HG03280 (cell line): ENCODE results near the gene CRYL1.

Source experiments
- ATAC-seq: cut with Tn5 transposase; IDR thresholded peaks from one replicate; pipeline ENCODE4 v1.9.1; 2021; ENCODE audit warnings: mild to moderate bottlenecking, moderate library complexity; ENCODE audit not compliant: unreplicated experiment

The CRYL1 gene

GRCh38 chr13:20525601-20526544, at the start of gene CRYL1:
TSS of gene CRYL1 (minus strand) at chr13:20525857. CDS start at chr13:20525794, 63 bp downstream.
- ATAC-seq: peak; percentile 85

- no peak for ATAC-seq
These were observed 48.0 kb upstream of the CRYL1 start for GRCh38 chr13:20573636-20574035.

- ATAC-seq: no peak
These were observed 47.5 kb upstream of the CRYL1 start for GRCh38 chr13:20573186-20573585.

- ATAC-seq: no peak
These were observed 46.0 kb upstream of the CRYL1 start for GRCh38 chr13:20571676-20572075.

- no peak for ATAC-seq
These were observed 44.9 kb upstream of the CRYL1 start for GRCh38 chr13:20570517-20570916.

GRCh38 chr13:20567881-20568528, 42.3 kb upstream of the CRYL1 start:
- ATAC-seq: no peak

GRCh38 chr13:20566898-20567874, 41.5 kb upstream of the CRYL1 start, which contains the start of gene IFT88:
TSS of gene IFT88 (plus strand) at chr13:20567157. CDS start at chr13:20574386, 7,229 bp downstream.
- peak; percentile 87 for ATAC-seq

- ATAC-seq: peak; percentile 39
These were observed 40.8 kb upstream of the CRYL1 start for GRCh38 chr13:20566468-20566897.

- ATAC-seq: no peak
These were observed 39.6 kb upstream of the CRYL1 start for GRCh38 chr13:20565115-20565736.

GRCh38 chr13:20561741-20562140, 36.1 kb upstream of the CRYL1 start:
- no peak for ATAC-seq

GRCh38 chr13:20559659-20560356, 34.2 kb upstream of the CRYL1 start:
- no peak for ATAC-seq

GRCh38 chr13:20558982-20559381, 33.3 kb upstream of the CRYL1 start:
- no peak for ATAC-seq

GRCh38 chr13:20553311-20553710, 27.7 kb upstream of the CRYL1 start:
- no peak for ATAC-seq

- no peak for ATAC-seq
These were observed 25.1 kb upstream of the CRYL1 start for GRCh38 chr13:20550799-20551198.

- no peak for ATAC-seq
These were observed 21.8 kb upstream of the CRYL1 start for GRCh38 chr13:20547479-20547908.

GRCh38 chr13:20546556-20546955, 20.9 kb upstream of the CRYL1 start:
- ATAC-seq: no peak

- no peak for ATAC-seq
These were observed 18.7 kb upstream of the CRYL1 start for GRCh38 chr13:20544201-20544923.

GRCh38 chr13:20536992-20537391, 11.3 kb upstream of the CRYL1 start:
- ATAC-seq: no peak

- no peak for ATAC-seq
These were observed 8.5 kb upstream of the CRYL1 start for GRCh38 chr13:20534038-20534608.
